ENCODE results near the gene TOLLIP. TPM values are rescaled to one million over a fixed set of nuclear protein-coding genes. Genes with fewer than 3 reads are reported as not detected.

Gene TOLLIP
- total and polyA plus RNA-seq, 9 of the 15 experiments (the other 6 are each of a cell fraction or from before 2014, with no cell fraction given), result 0.23 to 22.8 (median 7.1) TPM

DNA sequence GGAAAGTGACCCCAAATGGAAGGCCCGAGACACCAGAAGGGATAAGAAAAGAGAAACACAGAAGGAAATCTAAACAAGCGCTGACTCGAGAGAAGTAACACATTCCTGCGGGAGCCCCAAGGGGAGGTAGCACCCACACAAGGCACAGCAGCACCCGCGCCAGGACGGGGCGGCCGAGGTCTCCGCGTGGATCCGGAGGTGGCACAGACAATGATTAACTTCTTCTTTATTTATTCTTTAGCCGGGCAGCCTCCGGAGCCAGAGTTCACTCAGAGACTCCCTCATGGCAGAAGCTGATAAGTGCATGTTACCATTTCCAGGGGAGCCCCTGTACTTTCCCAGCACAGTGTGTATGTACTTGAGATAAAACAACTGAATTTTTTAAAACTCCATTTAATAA, 5.1 kb downstream of the TOLLIP start:
- peaks cover 9 to 64% of the 10 kb centered on the region in 2 experiments for H3K4me1 ChIP-seq (replicated peaks in 1 of 2; ENCODE audit: control insufficient read depth in 2 of 2, insufficient read depth in 2 of 2, low read length in 2 of 2)
- no peaks in the 10 kb centered on the region for H3K9me3 ChIP-seq (replicated peaks; ENCODE audit: control insufficient read depth, insufficient read depth, low read depth, low read length)
- H3K27ac ChIP-seq (ENCODE audit: extremely low read depth, low read depth, low read length), result no peak overlapping the region
- FAIRE-seq (no peak), DNase-seq (ENCODE audit: extremely low read depth in 1 of 4, low spot score in 3 of 4) (peak in 1 of 4 experiments; percentile 11), ATAC-seq (no peak)
- 0 out of 4 replicates have a peak overlapping the region, but pooled peaks of 1 of the 2 experiments have one; percentile 68 for H3K9ac ChIP-seq (ENCODE audit: insufficient read depth in 1 of 2, low read depth in 2 of 2, low read length in 2 of 2)
- H3K4me2 ChIP-seq (ENCODE audit: insufficient read depth, low read length), result no peak overlapping the region
- 61% methylated on average over 14 of the region's 14 CpGs for WGBS (ENCODE audit: insufficient coverage, low coverage, missing lambda C conversion rate)
- ChIA-PET CTCF (ENCODE audit: low intra/inter-chr PET ratio) (no interaction called here), POLR2A (no interaction called here)
- no peak overlapping the region for H2AFZ ChIP-seq (ENCODE audit: low read depth, low read length)
- in situ Hi-C loops (cut with MboI), result no loop called here
- no peaks in the 10 kb centered on the region for H3K27me3 ChIP-seq (ENCODE audit: control insufficient read depth in 2 of 2, insufficient read depth in 2 of 2, low read length in 2 of 2)
- no peak for TF ChIP-seq PHF20 (IDR thresholded peaks at IDR 0.05; ENCODE audit: partially characterized antibody)
- TF ChIP-seq ZNF644 (tag; IDR thresholded peaks at IDR 0.05; ENCODE audit: low read depth), result no peak
- no peak for TF ChIP-seq ZNF174 (CRISPR knock-in tag; IDR thresholded peaks at IDR 0.05)
- TF ChIP-seq, protein P1, sequence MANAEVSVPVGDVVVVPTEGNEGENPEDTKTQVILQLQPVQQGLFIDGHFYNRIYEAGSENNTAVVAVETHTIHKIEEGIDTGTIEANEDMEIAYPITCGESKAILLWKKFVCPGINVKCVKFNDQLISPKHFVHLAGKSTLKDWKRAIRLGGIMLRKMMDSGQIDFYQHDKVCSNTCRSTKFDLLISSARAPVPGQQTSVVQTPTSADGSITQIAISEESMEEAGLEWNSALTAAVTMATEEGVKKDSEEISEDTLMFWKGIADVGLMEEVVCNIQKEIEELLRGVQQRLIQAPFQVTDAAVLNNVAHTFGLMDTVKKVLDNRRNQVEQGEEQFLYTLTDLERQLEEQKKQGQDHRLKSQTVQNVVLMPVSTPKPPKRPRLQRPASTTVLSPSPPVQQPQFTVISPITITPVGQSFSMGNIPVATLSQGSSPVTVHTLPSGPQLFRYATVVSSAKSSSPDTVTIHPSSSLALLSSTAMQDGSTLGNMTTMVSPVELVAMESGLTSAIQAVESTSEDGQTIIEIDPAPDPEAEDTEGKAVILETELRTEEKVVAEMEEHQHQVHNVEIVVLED (CRISPR knock-in tag; IDR thresholded peaks at IDR 0.05), result no peak
- no peak for TF ChIP-seq MBD2 (IDR thresholded peaks at IDR 0.05; ENCODE audit: borderline replicate concordance, low read depth)
- no peak for TF ChIP-seq ZNF165 (CRISPR knock-in tag; IDR thresholded peaks at IDR 0.05; ENCODE audit: borderline replicate concordance)
- no peak for TF ChIP-seq ETV6 (IDR thresholded peaks at IDR 0.05; ENCODE audit: borderline replicate concordance in 1 of 2, low read depth in 2 of 2, low read length in 1 of 2)
- TF ChIP-seq ETV6 (CRISPR knock-in tag; IDR thresholded peaks at IDR 0.05; ENCODE audit: borderline replicate concordance), result no peak
- TF ChIP-seq, protein P2, sequence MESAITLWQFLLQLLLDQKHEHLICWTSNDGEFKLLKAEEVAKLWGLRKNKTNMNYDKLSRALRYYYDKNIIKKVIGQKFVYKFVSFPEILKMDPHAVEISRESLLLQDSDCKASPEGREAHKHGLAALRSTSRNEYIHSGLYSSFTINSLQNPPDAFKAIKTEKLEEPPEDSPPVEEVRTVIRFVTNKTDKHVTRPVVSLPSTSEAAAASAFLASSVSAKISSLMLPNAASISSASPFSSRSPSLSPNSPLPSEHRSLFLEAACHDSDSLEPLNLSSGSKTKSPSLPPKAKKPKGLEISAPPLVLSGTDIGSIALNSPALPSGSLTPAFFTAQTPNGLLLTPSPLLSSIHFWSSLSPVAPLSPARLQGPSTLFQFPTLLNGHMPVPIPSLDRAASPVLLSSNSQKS (CRISPR knock-in tag; IDR thresholded peaks at IDR 0.05), result no peak
- no peak for TF ChIP-seq ADNP (tag; IDR thresholded peaks at IDR 0.05)
- TF ChIP-seq, protein P3, sequence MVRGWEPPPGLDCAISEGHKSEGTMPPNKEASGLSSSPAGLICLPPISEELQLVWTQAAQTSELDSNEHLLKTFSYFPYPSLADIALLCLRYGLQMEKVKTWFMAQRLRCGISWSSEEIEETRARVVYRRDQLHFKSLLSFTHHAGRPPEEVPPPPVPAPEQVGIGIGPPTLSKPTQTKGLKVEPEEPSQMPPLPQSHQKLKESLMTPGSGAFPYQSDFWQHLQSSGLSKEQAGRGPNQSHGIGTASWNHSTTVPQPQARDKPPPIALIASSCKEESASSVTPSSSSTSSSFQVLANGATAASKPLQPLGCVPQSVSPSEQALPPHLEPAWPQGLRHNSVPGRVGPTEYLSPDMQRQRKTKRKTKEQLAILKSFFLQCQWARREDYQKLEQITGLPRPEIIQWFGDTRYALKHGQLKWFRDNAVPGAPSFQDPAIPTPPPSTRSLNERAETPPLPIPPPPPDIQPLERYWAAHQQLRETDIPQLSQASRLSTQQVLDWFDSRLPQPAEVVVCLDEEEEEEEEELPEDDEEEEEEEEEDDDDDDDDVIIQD (CRISPR knock-in tag; IDR thresholded peaks at IDR 0.05), result no peak
- TF ChIP-seq, protein P4, sequence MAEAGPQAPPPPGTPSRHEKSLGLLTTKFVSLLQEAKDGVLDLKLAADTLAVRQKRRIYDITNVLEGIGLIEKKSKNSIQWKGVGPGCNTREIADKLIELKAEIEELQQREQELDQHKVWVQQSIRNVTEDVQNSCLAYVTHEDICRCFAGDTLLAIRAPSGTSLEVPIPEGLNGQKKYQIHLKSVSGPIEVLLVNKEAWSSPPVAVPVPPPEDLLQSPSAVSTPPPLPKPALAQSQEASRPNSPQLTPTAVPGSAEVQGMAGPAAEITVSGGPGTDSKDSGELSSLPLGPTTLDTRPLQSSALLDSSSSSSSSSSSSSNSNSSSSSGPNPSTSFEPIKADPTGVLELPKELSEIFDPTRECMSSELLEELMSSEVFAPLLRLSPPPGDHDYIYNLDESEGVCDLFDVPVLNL (CRISPR knock-in tag; IDR thresholded peaks at IDR 0.05; ENCODE audit: low read depth), result no peak
- TF ChIP-seq NR4A1 (CRISPR knock-in tag; IDR thresholded peaks at IDR 0.05), result no peak
- no peak for TF ChIP-seq NR4A1 (tag; IDR thresholded peaks at IDR 0.05)
- no peak for TF ChIP-seq SIN3B (IDR thresholded peaks at IDR 0.05; ENCODE audit: low read depth)
- TF ChIP-seq RFX7 (CRISPR knock-in tag; IDR thresholded peaks at IDR 0.05), result no peak
- TF ChIP-seq EP300 (IDR thresholded peaks at IDR 0.05; ENCODE audit: low read length), result no peak
- H3K36me3 ChIP-seq (ENCODE audit: control insufficient read depth, insufficient read depth, low read length), result peaks cover 18% of the 10 kb centered on the region; the same call in 1 of the 3 replicates
- BruUV-seq (replicated peaks), result no TSS peak
- intact Hi-C loops (cut with micrococcal nuclease), result no loop called here
- H3K9me1 ChIP-seq (ENCODE audit: control insufficient read depth, insufficient read depth, low read length), result peaks cover 12% of the 10 kb centered on the region
- peaks cover 55% of the 10 kb centered on the region for H3K79me2 ChIP-seq (ENCODE audit: control insufficient read depth, insufficient read depth, low read length)
- H4K20me1 ChIP-seq (replicated peaks; ENCODE audit: control insufficient read depth, insufficient read depth, low read length), result peaks cover 18% of the 10 kb centered on the region
- no peak overlapping the region for H3K4me3 ChIP-seq

Data from K562 (cell line).